ENCODE results near the gene ST8SIA5. TPM values are rescaled to one million over a fixed set of nuclear protein-coding genes. Genes with fewer than 3 reads are reported as not detected.

Gene ST8SIA5
- total and polyA plus RNA-seq, 9 of the 15 experiments (the other 6 are each of a cell fraction or from before 2014, with no cell fraction given): 0.03 to 0.33 (median 0.06) TPM; not detected in 5

GRCh38 chr18:46668694-46669093 is 88.2 kb downstream of the ST8SIA5 start:
- H3K27me3 ChIP-seq (ENCODE audit: control insufficient read depth in 2 of 2, insufficient read depth in 2 of 2, low read length in 2 of 2): peaks cover 0 to 6% of the 10 kb centered on the region in 2 experiments; a peak in 2 of 5 replicates
- H4K20me1 ChIP-seq (replicated peaks; ENCODE audit: control insufficient read depth, insufficient read depth, low read length): no peaks in the 10 kb centered on the region
- no peak overlapping the region for H3K27ac ChIP-seq (ENCODE audit: extremely low read depth, low read depth, low read length)
- BruUV-seq (replicated peaks): no TSS peak
- ATAC-seq (no peak), FAIRE-seq (no peak), DNase-seq (ENCODE audit: extremely low read depth in 1 of 4, low spot score in 3 of 4) (no peak)
- no peaks in the 10 kb centered on the region for H3K9me1 ChIP-seq (ENCODE audit: control insufficient read depth, insufficient read depth, low read length)
- H3K4me3 ChIP-seq: no peak overlapping the region
- H2AFZ ChIP-seq (ENCODE audit: low read depth, low read length): no peak overlapping the region
- H3K9me3 ChIP-seq (replicated peaks; ENCODE audit: control insufficient read depth, insufficient read depth, low read depth, low read length): no peaks in the 10 kb centered on the region
- ChIA-PET POLR2A (no interaction called here), CTCF (ENCODE audit: low intra/inter-chr PET ratio) (no interaction called here)
- intact Hi-C loops (cut with micrococcal nuclease): no loop called here
- no peaks in the 10 kb centered on the region for H3K4me1 ChIP-seq (replicated peaks in 1 of 2; ENCODE audit: control insufficient read depth in 2 of 2, insufficient read depth in 2 of 2, low read length in 2 of 2)
- TF ChIP-seq NCOA1 (IDR thresholded peaks at IDR 0.05; ENCODE audit: low read depth): no peak
- TF ChIP-seq ZNF766 (CRISPR knock-in tag; conservative IDR thresholded peaks at IDR 0.05): no peak
- no peak for TF ChIP-seq NFIX (CRISPR knock-in tag; IDR thresholded peaks at IDR 0.05; ENCODE audit: low read depth)
- no peak overlapping the region for H3K9ac ChIP-seq (ENCODE audit: insufficient read depth in 1 of 2, low read depth in 2 of 2, low read length in 2 of 2)
- no peaks in the 10 kb centered on the region for H3K36me3 ChIP-seq (ENCODE audit: control insufficient read depth, insufficient read depth, low read length)
- in situ Hi-C loops (cut with MboI): no loop called here
- H3K79me2 ChIP-seq (ENCODE audit: control insufficient read depth, insufficient read depth, low read length): no peaks in the 10 kb centered on the region
- WGBS (ENCODE audit: insufficient coverage, low coverage, missing lambda C conversion rate): 0% methylated on average over 5 of the region's 6 CpGs
- no peak overlapping the region for H3K4me2 ChIP-seq (ENCODE audit: insufficient read depth, low read length)

- Histone ChIP-seq H3K36me3 (ENCODE audit: control insufficient read depth, insufficient read depth, low read length) (no peaks in the 10 kb centered on the region), H3K79me2 (ENCODE audit: control insufficient read depth, insufficient read depth, low read length) (no peaks in the 10 kb centered on the region), H2AFZ (ENCODE audit: low read depth, low read length) (no peak overlapping the region), H3K27me3 (ENCODE audit: control insufficient read depth in 2 of 2, insufficient read depth in 2 of 2, low read length in 2 of 2) (peaks cover 0 to 6% of the 10 kb centered on the region in 2 experiments; a peak in 2 of 5 replicates), H3K27ac (ENCODE audit: extremely low read depth, low read depth, low read length) (no peak overlapping the region), H3K9me3 (replicated peaks; ENCODE audit: control insufficient read depth, insufficient read depth, low read depth, low read length) (no peaks in the 10 kb centered on the region), H3K4me2 (ENCODE audit: insufficient read depth, low read length) (no peak overlapping the region), H3K9ac (ENCODE audit: insufficient read depth in 1 of 2, low read depth in 2 of 2, low read length in 2 of 2) (no peak overlapping the region), H4K20me1 (replicated peaks; ENCODE audit: control insufficient read depth, insufficient read depth, low read length) (no peaks in the 10 kb centered on the region), H3K4me1 (replicated peaks in 1 of 2; ENCODE audit: control insufficient read depth in 2 of 2, insufficient read depth in 2 of 2, low read length in 2 of 2) (no peaks in the 10 kb centered on the region), H3K9me1 (ENCODE audit: control insufficient read depth, insufficient read depth, low read length) (no peaks in the 10 kb centered on the region), H3K4me3 (no peak overlapping the region)
- 0% methylated on average over 8 of the region's 11 CpGs for WGBS (ENCODE audit: insufficient coverage, low coverage, missing lambda C conversion rate)
- intact Hi-C loops (cut with micrococcal nuclease): no loop called here
- ChIA-PET CTCF (ENCODE audit: low intra/inter-chr PET ratio) (no interaction called here), POLR2A (no interaction called here)
- no peak for FAIRE-seq
- no peak for DNase-seq (ENCODE audit: extremely low read depth in 1 of 4, low spot score in 3 of 4)
- in situ Hi-C loops (cut with MboI): no loop called here
- no peak for ATAC-seq
- BruUV-seq (replicated peaks): no TSS peak
- TF ChIP-seq FOXK2 (conservative IDR thresholded peaks at IDR 0.05 in 1 of 2, IDR thresholded peaks at IDR 0.05 in 1 of 2; ENCODE audit: low read depth in 2 of 2): no peak
- TF ChIP-seq MCM5 (IDR thresholded peaks at IDR 0.05; ENCODE audit: low read depth): no peak
- no peak for TF ChIP-seq SMARCB1 (IDR thresholded peaks at IDR 0.05; ENCODE audit: insufficient read length, low read depth)
- TF ChIP-seq FOXM1 (IDR thresholded peaks at IDR 0.05; ENCODE audit: low read depth): no peak
- TF ChIP-seq FOXM1 (CRISPR knock-in tag; IDR thresholded peaks at IDR 0.05; ENCODE audit: low read depth): no peak
- TF ChIP-seq CREM (IDR thresholded peaks at IDR 0.05; ENCODE audit: low read depth): no peak
- no peak for TF ChIP-seq PRPF4 (IDR thresholded peaks at IDR 0.05; ENCODE audit: insufficient read depth, low read depth, low read length, poor library complexity, severe bottlenecking)
- TF ChIP-seq MYNN (IDR thresholded peaks at IDR 0.05): no peak
- no peak for TF ChIP-seq MYNN (CRISPR knock-in tag; IDR thresholded peaks at IDR 0.05)
- no peak for TF ChIP-seq HCFC1 (IDR thresholded peaks at IDR 0.05; ENCODE audit: low read depth, low read length)
- TF ChIP-seq PRDM10 (IDR thresholded peaks at IDR 0.05; ENCODE audit: partially characterized antibody): no peak
Measured at GRCh38 chr18:46668135-46668534, 88.7 kb downstream of the ST8SIA5 start.
